Pancreas (tissue), 10 donors: Measurements from ENCODE around the gene MAP2K5. TPM values are rescaled to one million over a fixed set of nuclear protein-coding genes. Genes with fewer than 3 reads are reported as not detected.

ENCODE experiments used
- ATAC-seq, 4 donors: fragments of 200-7000 bp; cut with Tn5 transposase; one replicate each; pipeline versions ENCODE4 v1.8.0 to v1.9.1; 2020; ENCODE audit warnings: mild to moderate bottlenecking in 4 of 4, moderate library complexity in 4 of 4
- DNase-seq, 6 donors: peaks; one replicate each; pipeline ENCODE4 v3.0.0-alpha.2; 2020
- FAIRE-seq: peaks from 2 replicates; lab custom pipeline; 2012; peaks lifted over from hg19 to GRCh38; lab: Jason Lieb, UNC
- H3K27ac ChIP-seq, 4 donors: fragments of 200-600 bp; sonication (generic); 1 replicate in 3 of 4; 2 replicates in 1 of 4; pipeline versions ENCODE4 v1.5.0 to v1.8.0; 2020
- H3K27me3 ChIP-seq, 4 donors: fragments of 200-600 bp; one replicate each; pipeline ENCODE4 v1.8.0; 2021
- H3K36me3 ChIP-seq, 3 donors: fragments of 200-600 bp; sonication (generic) in 1 of 3; one replicate each; pipeline versions ENCODE4 v1.5.0 to v1.8.0; 2020 to 2021
- H3K4me1 ChIP-seq, 3 donors: fragments of 200-600 bp; one replicate each; pipeline ENCODE4 v1.8.0; 2021
- H3K4me3 ChIP-seq, 4 donors: fragments of 200-600 bp; sonication (generic) in 2 of 4; one replicate each; pipeline versions ENCODE4 v1.5.0 to v1.8.0; 2020 to 2021
- H3K9me3 ChIP-seq, 4 donors: fragments of 200-600 bp; one replicate each; pipeline ENCODE4 v1.8.0; 2021
- CTCF ChIP-seq, 4 donors: fragments of 200-600 bp; sonication (generic) in 3 of 4; IDR thresholded peaks; one replicate each; pipeline versions ENCODE4 v1.5.0 to v1.8.0; 2021; ENCODE audit warnings: antibody characterized with exemption in 4 of 4
- WGBS, 2 donors: extraction: QIAGEN DNeasy Blood & Tissue Kit; methylation state at CpG; one replicate each; pipeline ENCODE4 v1.1.7; 2013; 5-methylcytosine and 5-hydroxymethylcytosine counted together
- intact Hi-C, 3 donors: fragments of 100-400 bp; cut with DNase I; formaldehyde crosslinking; loops; one replicate each; pipeline versions ENCODE4 v1.11.1 to v1.14.2; 2022
- polyA plus RNA-seq, 2 donors: library from polyadenylated mRNA; stranded (reverse); fragments of 200-250 nt; gene quantifications; one replicate each; pipeline ENCODE4 v1.2.3, GENCODE V29; 2013
- total RNA-seq, 6 donors: library from RNA; stranded (reverse); fragmentation: NEBNext Ultra II Directional in 4 of 6; extraction: Animal tissue kit (Norgen Biotek cat#: 25700) in 4 of 6; gene quantifications; one replicate each; pipeline versions ENCODE4 v1.2.1 to v1.2.4, GENCODE V29; 2021 to 2023
- donor health status: healthy with polysubstance abuse.
- donor health status: DM: no; HTN: no; CAD: no; lungs with moderate emphysema.
- donor health status: DM: no; HTN: no; CAD: no.
- donor health status: control.
- donor health status: control.
- donor health status: Bipolar disorder and iron deficiency.
- donor health status: DM: yes; HTN: yes; CAD: no.
- donor health status: DM: no; HTN: no; CAD: no.
- donor health status: DM: no; HTN: no; CAD: no.
- donor health status: DM: yes; HTN: yes; CAD: no.

Gene MAP2K5
- total and polyA plus RNA-seq, 8 donors, result 5.5 to 14.8 (median 10.0) TPM

GRCh38 chr15:67774626-67775025, 232.1 kb downstream of the MAP2K5 start:
- Histone ChIP-seq H3K27ac (no peak overlapping the region), H3K4me3 (no peak overlapping the region), H3K9me3 (no peaks in the 10 kb centered on the region), H3K27me3 (no peaks in the 10 kb centered on the region), H3K36me3 (no peaks in the 10 kb centered on the region), H3K4me1 (peaks cover 7 to 10% (median 9%) of the 10 kb centered on the region in 3 donors)
- TF ChIP-seq CTCF (IDR thresholded peaks at IDR 0.05), result no peak
- no peak for ATAC-seq
- DNase-seq, result no peak
- intact Hi-C loops, result no loop called here
- FAIRE-seq, result no peak
- 95 to 98% methylated on average over 3 of the region's 3 CpGs for WGBS, 2 donors

GRCh38 chr15:67775250-67775649, 232.7 kb downstream of the MAP2K5 start:
- Histone ChIP-seq H3K36me3 (no peaks in the 10 kb centered on the region), H3K4me3 (no peak overlapping the region), H3K27me3 (no peaks in the 10 kb centered on the region), H3K4me1 (peaks cover 7 to 10% (median 9%) of the 10 kb centered on the region in 3 donors), H3K9me3 (no peaks in the 10 kb centered on the region), H3K27ac (no peak overlapping the region)
- DNase-seq (no peak), ATAC-seq (no peak), FAIRE-seq (no peak)
- WGBS, 2 donors, result 91 to 95% methylated on average over 2 of the region's 2 CpGs
- TF ChIP-seq CTCF (IDR thresholded peaks at IDR 0.05), result no peak
- intact Hi-C loops, result no loop called here

- no peak for DNase-seq
- H3K9me3 ChIP-seq, result no peaks in the 10 kb centered on the region
- no peak overlapping the region for H3K4me3 ChIP-seq
- no peak for FAIRE-seq
- H3K27me3 ChIP-seq, result no peaks in the 10 kb centered on the region
- peaks cover 7 to 10% (median 9%) of the 10 kb centered on the region in 3 donors for H3K4me1 ChIP-seq
- intact Hi-C loops, result no loop called here
- ATAC-seq, result no peak
- 90 to 93% methylated on average over 3 of the region's 3 CpGs for WGBS, 2 donors
- no peak overlapping the region for H3K27ac ChIP-seq
- no peak for TF ChIP-seq CTCF (IDR thresholded peaks at IDR 0.05)
- H3K36me3 ChIP-seq, result no peaks in the 10 kb centered on the region
Observed at GRCh38 chr15:67775998-67776397, 233.5 kb downstream of the MAP2K5 start.

- no peaks in the 10 kb centered on the region for H3K9me3 ChIP-seq
- ATAC-seq (no peak), FAIRE-seq (no peak)
Observed at GRCh38 chr15:67776600-67776999, 234.1 kb downstream of the MAP2K5 start.

More at GRCh38 chr15:67776600-67776999, 234.1 kb downstream of the MAP2K5 start:
- Histone ChIP-seq H3K27ac (no peak overlapping the region), H3K4me1 (peaks cover 4 to 6% (median 4%) of the 10 kb centered on the region in 3 donors), H3K27me3 (no peaks in the 10 kb centered on the region), H3K36me3 (no peaks in the 10 kb centered on the region), H3K4me3 (no peak overlapping the region)
- TF ChIP-seq CTCF (IDR thresholded peaks at IDR 0.05), result no peak
- no peak for DNase-seq
- 81 to 91% methylated on average over 3 of the region's 3 CpGs for WGBS, 2 donors
- intact Hi-C loops, result no loop called here
